Measurements from ENCODE around the gene TTLL5.
A peak's percentile ranks its signal among the peaks of the same experiment; 100 is the strongest.
"Not testable (repeated sequence)": the region's sequence is repeated elsewhere in the genome, so short reads cannot be mapped to it uniquely, and the experiment has no call there.

TTLL5 gene

GRCh38 chr14:75920421-75920820, 259.4 kb downstream of the TTLL5 start:
- DNase-seq: not testable (repeated sequence)

DNA sequence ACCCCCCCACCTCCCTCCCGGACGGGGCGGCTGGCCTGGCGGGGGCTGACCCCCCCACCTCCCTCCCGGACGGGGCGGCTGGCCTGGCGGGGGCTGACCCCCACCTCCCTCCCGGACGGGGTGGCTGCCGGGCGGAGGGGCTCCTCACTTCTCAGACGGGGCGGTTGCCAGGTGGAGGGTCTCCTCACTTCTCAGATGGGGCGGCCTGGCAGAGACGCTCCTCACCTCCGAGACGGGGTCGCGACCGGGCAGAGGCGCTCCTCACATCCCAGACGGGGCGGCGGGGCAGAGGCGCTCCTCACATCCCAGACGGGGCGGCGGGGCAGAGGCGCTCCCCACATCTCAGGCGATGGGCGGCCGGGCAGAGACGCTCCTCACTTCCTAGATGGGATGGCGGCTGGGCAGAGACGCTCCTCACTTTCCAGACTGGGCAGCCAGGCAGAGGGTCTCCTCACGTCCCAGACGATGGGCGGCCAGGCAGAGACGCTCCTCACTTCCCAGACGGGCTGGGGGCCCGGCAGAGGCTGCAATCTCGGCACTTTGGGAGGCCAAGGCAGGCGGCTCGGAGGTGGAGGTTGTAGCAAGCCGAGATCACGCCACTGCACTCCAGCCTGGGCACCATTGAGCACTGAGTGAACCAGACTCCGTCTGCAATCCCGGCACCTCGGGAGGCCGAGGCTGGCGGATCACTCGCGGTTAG, 264.2 kb downstream of the TTLL5 start:
- DNase-seq: not testable (repeated sequence)

DNA sequence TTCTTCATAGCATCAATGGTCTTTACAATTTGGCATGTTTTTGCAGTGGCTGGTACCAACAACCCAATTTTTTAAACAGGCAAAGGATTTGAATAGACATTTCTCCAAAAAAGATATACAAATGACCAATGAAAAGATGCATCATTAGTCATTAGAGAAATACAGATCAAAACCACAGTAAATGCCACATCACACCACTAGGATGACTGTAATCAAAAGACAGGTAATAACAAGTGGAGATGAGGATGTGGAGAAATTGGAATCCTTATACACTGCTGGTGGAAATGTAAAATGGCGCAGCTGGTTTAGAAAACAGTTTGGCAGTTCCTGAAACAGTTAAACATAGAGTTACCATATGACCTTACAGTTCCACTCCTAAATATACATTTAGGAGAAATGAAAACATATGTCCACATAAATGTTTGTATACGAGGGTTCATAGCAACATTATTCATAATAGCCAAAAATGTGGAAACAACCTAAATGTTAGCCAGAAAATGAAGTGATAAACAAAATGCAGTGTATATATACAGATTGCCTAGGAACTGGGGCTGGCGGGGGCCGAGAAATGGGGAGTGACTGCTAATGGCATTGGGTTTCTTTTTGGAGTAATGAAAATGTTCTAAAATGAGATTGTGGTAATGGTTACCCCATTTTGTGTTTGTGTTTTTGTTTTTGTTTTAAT, 265.5 kb downstream of the TTLL5 start:
- no peak for DNase-seq

DNA sequence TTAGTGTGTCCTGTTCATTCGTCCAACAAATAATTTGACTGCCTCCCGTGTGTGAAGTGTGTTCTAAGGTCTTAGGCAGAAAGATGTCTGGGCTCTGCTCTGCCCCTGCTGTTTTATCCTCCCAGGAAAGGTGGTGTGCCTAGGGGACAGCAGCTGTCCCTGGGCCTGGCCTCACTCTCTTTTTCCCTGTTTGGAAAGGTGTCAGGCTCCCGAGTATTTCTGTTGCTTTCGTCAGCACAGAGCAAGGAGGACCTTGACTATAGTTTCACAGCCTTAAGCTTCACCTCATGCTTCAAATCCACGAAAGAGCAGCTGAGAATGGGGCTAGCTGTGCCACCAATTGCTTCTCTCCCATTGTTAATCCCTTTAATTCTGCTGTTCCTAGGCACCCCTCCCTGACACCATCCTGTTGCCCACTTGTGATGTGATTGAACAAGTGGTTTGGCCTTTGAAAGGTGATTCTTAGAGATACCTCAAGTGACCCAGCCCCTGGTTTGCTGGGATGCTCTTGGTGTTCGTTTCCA, 266.6 kb downstream of the TTLL5 start:
- DNase-seq: no peak

DNA sequence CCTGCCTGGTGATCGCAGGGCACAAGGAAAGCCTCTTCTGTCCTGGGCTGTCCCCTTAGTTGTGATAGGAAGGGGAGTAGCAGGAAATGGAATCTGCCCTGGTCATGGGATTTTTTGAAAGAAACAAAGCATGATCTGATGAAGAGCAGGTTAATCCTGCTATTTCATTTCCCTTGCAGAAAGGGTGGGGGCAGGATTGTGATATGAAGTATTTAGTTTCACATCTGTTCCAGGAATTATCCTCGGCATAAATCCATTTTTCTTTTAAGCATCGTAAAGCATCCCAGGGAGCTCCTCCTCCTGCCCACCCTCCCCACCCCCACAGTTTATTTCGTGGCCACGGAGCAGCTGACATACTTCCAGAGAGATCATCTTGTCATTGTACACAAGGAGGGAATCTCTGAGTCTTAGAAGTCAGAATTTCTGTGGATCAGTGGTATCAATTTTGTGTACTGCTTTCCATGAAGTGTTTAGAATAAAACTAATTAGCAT, 267.7 kb downstream of the TTLL5 start:
- DNase-seq: no peak

DNA sequence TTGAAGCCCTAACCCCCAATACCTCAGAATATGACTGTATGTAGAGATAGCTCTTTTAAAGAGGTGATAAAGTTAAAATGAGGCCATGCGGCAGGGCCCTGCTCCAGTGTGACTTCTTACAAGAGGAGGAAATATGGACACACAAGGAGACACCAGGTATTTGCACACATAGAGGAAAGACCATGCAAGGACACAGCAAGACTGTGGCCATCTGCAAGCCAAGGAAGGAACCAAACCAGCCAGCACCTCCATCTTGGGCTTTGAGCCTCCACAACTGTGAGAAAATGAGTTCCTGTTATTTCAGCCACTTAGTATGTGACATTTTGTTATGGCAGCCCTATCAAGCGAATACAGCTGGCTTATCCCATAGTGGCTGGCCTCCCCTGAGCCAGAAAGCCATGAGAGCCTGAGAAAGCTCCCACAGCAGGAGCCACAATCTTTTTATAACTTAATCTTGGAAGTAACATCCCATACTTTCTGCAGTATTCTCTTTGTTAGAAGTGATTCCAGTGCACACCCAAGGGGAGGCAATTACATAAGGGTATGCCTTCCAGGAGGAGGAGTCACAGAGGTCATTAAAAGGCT, 272.8 kb downstream of the TTLL5 start:
- no peak for DNase-seq

GRCh38 chr14:75934998-75935628, 274.1 kb downstream of the TTLL5 start:
- DNase-seq: peak; percentile 63

DNA sequence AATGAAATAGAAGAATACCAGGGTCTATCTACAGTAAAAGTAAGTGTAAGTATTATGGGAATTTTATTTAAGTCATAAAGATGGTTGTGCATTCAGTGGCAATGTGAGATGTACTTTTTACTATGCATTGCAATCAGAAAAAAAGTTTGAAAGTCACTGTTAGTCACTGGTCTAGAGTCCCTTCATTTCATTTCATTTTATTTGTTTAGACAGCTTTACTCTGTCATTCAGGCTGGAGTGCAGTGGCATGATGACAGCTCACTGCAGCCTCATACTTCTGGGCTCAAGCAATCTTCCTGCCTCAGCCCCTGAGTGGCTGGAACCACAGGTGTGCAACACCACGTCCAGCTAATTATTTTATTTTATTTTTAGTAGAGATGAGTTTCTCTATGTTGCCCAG, 278.2 kb downstream of the TTLL5 start:
- no peak for DNase-seq

DNA sequence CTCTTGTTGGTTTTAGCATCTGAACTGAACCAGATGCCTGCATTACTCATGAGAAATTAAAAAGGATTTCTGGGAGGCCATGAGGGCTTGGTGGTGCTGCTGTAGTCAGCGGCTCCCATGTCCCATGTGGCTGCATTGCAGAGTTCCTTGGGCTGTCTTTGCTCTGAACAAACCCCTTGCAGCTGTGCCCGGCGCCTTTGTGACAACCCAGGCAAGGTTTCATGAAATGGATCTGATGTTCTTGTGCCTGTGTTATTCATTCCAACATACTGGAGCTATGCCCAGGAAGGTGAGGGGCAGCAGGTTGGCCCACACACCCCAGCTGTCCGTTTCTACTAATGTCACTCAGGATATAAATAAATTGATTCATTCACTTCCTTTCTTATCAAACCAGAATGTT, 280.0 kb downstream of the TTLL5 start:
- DNase-seq: peak; percentile 8

DNA sequence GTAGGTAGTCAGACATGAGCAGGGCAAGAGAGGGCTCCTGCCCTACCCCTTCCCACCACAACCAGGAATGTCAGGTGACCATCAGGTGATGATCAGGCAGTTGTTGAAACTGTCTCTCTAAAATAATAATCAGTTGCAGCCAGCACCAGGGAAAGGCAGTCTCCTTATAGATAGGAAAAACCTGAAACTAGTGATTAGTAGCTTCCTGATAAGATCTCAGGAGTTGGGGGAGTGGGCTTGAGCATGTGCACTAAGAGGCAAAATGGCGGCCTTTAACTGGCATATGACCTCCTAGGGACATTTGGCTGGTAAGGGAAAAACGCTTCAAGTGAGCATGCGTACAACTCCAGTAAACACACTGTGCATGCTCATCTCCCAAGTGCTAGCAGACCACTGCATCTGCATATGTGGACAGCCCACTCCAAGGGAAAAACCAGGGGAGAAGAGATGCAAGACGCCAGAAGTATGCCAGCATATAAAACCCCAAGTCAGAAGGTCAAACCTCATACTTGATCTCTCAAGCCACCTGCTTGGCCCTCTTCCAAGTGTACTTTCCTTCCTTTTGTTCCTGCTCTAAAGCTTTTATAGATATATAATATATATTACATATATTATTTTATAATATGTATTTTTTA, 283.7 kb downstream of the TTLL5 start:
- no peak for DNase-seq

GRCh38 chr14:75946785-75947184, 285.7 kb downstream of the TTLL5 start:
- no peak for DNase-seq

DNA sequence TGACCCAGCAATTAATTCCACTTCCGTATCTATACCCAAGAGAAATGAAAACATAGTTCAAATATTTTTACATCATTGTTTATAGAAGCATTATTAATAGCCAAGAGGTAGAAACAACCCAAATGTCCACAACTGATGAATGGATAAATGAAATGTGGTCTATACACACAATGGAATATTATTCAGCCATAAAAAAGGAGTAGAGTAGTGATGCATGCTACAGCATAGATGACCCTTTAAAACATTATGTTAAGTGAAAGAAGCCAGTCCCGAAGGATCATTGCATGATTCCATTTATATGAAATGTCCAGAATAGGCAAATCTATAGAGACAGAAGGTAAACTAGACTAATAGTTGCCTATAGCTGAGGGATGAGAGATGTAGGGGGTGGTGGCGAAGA, 291.4 kb downstream of the TTLL5 start:
- no peak for DNase-seq

DNA sequence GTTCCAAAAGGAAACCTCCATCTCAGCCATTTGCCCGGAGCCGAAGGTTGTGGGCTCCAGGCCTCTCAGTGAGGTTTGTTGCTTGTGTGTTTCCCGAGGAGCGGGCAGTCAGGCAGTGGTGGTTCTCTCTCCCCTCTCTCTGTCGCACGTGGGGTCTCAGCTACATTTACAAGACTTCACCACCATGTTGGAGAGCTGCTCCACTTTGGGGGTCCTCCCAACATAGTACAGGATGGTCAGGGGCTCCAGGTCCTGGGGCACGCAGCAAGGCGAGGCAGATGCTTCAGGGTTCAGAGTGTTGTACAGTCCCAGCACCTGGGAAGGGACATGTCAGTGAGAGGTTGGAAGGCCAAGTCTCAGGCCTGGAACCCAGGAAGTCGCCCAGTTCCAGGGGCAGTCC, 298.0 kb downstream of the TTLL5 start:
- no peak for DNase-seq

- DNase-seq: no peak
These were observed 299.2 kb downstream of the TTLL5 start for GRCh38 chr14:75960231-75960630.

GRCh38 chr14:75961662-75962061, 300.6 kb downstream of the TTLL5 start:
- no peak for DNase-seq

DNA sequence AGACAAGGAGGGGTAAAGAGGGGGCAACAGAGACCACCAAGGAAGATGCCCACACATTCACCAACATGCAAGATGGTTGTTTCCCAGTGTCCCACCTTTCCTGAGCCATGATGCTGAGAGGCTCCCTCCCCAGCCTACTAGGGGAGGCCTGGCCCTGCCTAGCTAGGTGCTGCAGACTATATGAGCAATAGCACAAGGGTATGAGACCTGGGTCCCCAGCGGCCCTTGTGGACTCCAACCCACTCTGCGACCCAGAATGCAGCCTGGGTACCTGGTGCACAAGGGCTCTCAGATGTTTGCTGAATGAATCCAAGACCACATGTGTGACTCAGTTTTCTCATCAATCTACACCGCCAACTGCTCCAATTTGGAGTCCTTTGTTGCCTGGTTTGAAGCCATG, 306.8 kb downstream of the TTLL5 start:
- DNase-seq: no peak

DNA sequence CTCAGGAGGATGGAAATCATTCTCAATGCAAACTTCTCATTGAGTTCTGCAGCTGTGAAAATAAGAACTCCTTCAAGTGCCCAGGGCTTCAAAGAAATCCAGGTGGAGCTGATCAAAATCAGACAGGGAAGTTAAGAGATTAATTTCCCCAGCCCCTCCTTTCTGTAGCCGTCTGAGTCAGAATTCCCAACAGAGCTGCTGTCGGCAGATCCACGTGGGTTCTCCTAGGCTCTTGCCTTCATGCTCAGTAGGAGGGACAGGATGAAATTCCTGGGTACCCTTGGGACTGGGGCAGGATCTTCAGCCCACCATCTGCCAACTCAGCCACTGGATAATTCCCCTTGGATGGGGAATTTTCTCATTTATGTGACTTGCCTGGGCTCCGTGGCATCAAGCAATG, 307.4 kb downstream of the TTLL5 start:
- DNase-seq: no peak

GRCh38 chr14:75969126-75969525, 308.1 kb downstream of the TTLL5 start:
- no peak for DNase-seq

DNA sequence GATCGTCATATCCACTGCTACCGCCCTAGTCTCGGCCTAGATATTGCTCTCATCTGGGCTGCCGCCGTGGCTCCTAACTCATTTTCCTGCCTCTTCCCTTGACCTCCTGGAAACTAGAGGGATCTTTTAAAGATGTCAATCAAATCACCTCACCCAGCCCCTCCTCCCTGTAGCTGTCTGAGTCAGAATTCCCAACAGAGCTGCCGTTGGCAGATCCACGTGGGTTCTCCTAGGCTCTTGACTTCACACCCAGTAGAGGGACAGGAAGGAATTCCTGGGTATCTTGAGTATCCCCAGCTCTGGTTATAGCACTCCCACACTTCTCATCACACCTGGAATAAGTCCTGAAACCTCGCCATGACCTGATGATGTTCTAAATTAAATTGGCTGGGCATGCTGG, 308.8 kb downstream of the TTLL5 start:
- DNase-seq: no peak

DNA sequence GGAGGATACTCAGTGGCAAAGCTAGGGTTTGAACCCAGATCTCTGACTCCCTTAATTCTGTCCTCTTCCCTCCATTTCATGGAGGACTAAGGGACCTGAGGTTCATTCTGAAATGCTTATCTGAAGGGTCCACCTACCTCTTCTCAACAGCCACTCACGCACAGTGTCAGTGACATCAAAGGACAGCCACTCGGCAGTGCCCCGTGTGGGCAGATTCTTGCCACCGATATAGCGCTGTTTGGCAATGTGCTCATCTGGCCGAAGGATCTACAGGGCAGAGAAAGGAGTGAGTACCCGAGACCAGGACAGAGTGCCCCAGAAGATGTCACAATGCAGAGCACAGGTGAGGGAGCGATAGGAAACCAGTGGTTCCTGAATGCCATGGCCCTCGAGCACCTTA, 309.9 kb downstream of the TTLL5 start:
- no peak for DNase-seq

DNA sequence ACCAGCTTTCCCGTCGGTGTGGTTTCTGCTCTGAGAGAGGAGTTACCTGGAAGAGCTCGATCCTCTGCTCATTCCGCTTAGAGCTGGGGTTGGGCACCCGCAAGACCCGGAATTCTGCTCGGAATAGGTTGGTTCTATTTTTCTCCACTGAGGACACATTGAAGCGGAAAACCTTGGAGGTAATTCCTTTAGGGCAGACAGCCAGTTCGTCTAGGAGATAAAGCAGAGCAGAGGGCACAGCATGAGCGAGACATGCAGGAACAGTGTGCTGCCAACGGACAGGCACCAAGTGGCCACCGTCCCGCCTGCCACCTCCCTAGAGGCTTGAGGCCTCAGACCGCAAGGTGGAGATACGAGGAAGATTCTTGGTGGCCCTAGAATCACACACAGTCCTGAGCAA, 310.5 kb downstream of the TTLL5 start:
- DNase-seq: no peak

DNA sequence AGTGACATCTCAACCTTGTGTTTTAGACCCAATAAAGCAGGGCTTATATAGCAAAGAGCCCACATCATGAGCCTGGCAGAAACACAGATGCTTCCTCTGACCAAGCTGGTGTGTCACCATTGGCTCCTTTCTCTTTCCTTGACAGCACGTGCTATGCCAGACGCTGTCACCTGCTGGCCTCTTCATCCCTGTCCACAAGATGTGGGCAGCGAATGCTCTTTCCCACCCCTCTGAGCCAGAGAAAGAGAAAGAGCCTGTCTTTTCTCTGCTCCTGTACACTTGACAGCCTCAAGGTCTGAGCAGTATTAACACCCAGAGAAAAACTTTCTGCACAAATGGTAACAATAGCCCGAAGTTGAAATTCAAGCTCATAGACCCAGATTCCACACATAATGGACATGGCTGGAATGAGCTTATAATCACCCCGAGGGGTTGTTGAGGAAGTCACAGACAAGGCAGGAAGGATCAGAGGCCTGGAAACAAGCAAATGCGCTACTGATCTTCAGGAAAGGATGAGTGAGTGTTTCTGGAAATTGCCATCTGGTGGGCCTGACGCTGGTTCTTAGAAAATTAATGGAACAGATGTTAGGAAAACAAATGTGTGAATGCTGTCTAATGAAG, 311.9 kb downstream of the TTLL5 start:
- DNase-seq: peak; percentile 28
